ENCODE data around the gene ACTL7A.

Gene ACTL7A

GRCh38 chr9:108910402-108910801 lies 48.3 kb downstream of the ACTL7A start (continued):
- no peak for TF ChIP-seq TCF4 (CRISPR knock-in tag; IDR thresholded peaks at IDR 0.05; ENCODE audit: borderline replicate concordance)
- no peak for TF ChIP-seq OSR1 (CRISPR knock-in tag; IDR thresholded peaks at IDR 0.05)

GRCh38 chr9:108910914-108911313 lies 48.8 kb downstream of the ACTL7A start:
- ATAC-seq, result no peak
- no peak for TF ChIP-seq CSDC2 (CRISPR knock-in tag; IDR thresholded peaks at IDR 0.05)
- no peak for TF ChIP-seq TOX (CRISPR knock-in tag; IDR thresholded peaks at IDR 0.05; ENCODE audit: borderline replicate concordance)
- TF ChIP-seq, protein P1, sequence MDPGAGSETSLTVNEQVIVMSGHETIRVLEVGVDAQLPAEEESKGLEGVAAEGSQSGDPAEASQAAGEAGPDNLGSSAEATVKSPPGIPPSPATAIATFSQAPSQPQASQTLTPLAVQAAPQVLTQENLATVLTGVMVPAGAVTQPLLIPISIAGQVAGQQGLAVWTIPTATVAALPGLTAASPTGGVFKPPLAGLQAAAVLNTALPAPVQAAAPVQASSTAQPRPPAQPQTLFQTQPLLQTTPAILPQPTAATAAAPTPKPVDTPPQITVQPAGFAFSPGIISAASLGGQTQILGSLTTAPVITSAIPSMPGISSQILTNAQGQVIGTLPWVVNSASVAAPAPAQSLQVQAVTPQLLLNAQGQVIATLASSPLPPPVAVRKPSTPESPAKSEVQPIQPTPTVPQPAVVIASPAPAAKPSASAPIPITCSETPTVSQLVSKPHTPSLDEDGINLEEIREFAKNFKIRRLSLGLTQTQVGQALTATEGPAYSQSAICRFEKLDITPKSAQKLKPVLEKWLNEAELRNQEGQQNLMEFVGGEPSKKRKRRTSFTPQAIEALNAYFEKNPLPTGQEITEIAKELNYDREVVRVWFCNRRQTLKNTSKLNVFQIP (CRISPR knock-in tag; IDR thresholded peaks at IDR 0.05; ENCODE audit: borderline replicate concordance, low read depth), result no peak

GRCh38 chr9:108911820-108912219 lies 49.8 kb downstream of the ACTL7A start:
- TF ChIP-seq BACH2 (CRISPR knock-in tag; IDR thresholded peaks at IDR 0.05; ENCODE audit: borderline replicate concordance), result no peak
- no peak for TF ChIP-seq ZFP3 (CRISPR knock-in tag; IDR thresholded peaks at IDR 0.05)
- TF ChIP-seq ZC3H10 (CRISPR knock-in tag; IDR thresholded peaks at IDR 0.05), result no peak
- no peak for TF ChIP-seq OSR1 (CRISPR knock-in tag; IDR thresholded peaks at IDR 0.05)
- TF ChIP-seq TOX (CRISPR knock-in tag; IDR thresholded peaks at IDR 0.05; ENCODE audit: borderline replicate concordance), result no peak
- no peak for TF ChIP-seq ZNF565 (CRISPR knock-in tag; conservative IDR thresholded peaks at IDR 0.05; ENCODE audit: low read depth)
- TF ChIP-seq, protein P2, sequence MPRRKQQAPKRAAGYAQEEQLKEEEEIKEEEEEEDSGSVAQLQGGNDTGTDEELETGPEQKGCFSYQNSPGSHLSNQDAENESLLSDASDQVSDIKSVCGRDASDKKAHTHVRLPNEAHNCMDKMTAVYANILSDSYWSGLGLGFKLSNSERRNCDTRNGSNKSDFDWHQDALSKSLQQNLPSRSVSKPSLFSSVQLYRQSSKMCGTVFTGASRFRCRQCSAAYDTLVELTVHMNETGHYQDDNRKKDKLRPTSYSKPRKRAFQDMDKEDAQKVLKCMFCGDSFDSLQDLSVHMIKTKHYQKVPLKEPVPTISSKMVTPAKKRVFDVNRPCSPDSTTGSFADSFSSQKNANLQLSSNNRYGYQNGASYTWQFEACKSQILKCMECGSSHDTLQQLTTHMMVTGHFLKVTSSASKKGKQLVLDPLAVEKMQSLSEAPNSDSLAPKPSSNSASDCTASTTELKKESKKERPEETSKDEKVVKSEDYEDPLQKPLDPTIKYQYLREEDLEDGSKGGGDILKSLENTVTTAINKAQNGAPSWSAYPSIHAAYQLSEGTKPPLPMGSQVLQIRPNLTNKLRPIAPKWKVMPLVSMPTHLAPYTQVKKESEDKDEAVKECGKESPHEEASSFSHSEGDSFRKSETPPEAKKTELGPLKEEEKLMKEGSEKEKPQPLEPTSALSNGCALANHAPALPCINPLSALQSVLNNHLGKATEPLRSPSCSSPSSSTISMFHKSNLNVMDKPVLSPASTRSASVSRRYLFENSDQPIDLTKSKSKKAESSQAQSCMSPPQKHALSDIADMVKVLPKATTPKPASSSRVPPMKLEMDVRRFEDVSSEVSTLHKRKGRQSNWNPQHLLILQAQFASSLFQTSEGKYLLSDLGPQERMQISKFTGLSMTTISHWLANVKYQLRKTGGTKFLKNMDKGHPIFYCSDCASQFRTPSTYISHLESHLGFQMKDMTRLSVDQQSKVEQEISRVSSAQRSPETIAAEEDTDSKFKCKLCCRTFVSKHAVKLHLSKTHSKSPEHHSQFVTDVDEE (CRISPR knock-in tag; IDR thresholded peaks at IDR 0.05), result no peak
- TF ChIP-seq ESRRG (CRISPR knock-in tag; IDR thresholded peaks at IDR 0.05), result no peak
- no peak for TF ChIP-seq ZNF8 (CRISPR knock-in tag; IDR thresholded peaks at IDR 0.05)
- TF ChIP-seq RARB (CRISPR knock-in tag; IDR thresholded peaks at IDR 0.05), result no peak
- TF ChIP-seq TCF4 (CRISPR knock-in tag; IDR thresholded peaks at IDR 0.05; ENCODE audit: borderline replicate concordance), result no peak
- TF ChIP-seq CREB5 (CRISPR knock-in tag; IDR thresholded peaks at IDR 0.05; ENCODE audit: low read depth), result no peak
- ATAC-seq, result no peak

All from SK-N-SH treated with all-trans-retinoic acid at 6 μM for 48 hours (cell line).